22Rv1 (cell line): Measurements from ENCODE around the gene SLC22A1.

Experiments
- H3K27ac ChIP-seq: fragments of 450-650 bp; 2 replicates; pipeline ENCODE4 v1.5.1; 2017
- ZFX ChIP-seq: fragments of 450-650 bp; IDR thresholded peaks from 2 replicates; pipeline ENCODE4 v1.6.1; 2017; ENCODE audit warnings: antibody characterized with exemption, borderline replicate concordance
- TF ChIP-seq, protein P1 (sequence below): fragments of 450-650 bp; IDR thresholded peaks from 2 replicates; pipeline ENCODE4 v1.5.1; 2017; ENCODE audit warnings: mild to moderate bottlenecking

The SLC22A1 gene

DNA sequence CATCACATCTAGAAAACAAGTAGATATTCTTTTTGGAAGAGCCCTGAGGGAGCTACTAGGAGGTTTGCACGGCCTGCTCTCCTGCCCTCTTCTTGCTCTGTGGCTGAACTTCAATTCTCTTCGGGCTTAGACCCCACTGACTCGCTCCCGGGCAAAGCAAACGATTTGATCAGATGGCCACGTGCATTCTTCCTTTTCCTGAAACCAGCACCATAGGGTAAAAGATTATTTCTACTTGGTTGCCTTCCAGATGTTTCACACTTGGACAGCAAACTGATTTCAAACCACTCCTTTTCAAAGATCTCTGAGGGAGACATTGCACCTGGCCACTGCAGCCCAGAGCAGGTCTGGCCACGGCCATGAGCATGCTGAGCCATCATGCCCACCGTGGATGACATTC is at the start of gene SLC22A1:
Gene SLC22A1 (plus strand): TSS at position 258 of the 400 bp plus-strand sequence. CDS start 121 bp downstream, at position 379.
- no peak for TF ChIP-seq ZFX
- TF ChIP-seq, protein P1, sequence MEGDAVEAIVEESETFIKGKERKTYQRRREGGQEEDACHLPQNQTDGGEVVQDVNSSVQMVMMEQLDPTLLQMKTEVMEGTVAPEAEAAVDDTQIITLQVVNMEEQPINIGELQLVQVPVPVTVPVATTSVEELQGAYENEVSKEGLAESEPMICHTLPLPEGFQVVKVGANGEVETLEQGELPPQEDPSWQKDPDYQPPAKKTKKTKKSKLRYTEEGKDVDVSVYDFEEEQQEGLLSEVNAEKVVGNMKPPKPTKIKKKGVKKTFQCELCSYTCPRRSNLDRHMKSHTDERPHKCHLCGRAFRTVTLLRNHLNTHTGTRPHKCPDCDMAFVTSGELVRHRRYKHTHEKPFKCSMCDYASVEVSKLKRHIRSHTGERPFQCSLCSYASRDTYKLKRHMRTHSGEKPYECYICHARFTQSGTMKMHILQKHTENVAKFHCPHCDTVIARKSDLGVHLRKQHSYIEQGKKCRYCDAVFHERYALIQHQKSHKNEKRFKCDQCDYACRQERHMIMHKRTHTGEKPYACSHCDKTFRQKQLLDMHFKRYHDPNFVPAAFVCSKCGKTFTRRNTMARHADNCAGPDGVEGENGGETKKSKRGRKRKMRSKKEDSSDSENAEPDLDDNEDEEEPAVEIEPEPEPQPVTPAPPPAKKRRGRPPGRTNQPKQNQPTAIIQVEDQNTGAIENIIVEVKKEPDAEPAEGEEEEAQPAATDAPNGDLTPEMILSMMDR = no peak

DNA sequence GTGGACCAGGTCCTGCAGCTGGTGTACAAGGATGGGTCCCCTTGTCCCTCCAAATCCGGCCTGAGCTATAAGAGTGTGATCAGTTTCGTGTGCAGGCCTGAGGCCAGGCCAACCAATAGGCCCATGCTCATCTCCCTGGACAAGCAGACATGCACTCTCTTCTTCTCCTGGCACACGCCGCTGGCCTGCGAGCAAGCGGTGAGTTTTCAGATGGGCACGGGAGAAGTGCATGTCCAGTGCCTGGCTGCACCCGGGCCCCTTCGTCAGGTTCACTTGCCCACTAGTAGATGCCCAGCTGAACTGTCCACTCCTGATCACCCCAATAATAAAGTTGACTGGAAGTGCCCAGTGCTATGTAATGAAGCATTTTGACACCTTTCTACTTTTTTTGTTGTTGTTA is 48.3 kb upstream of the SLC22A1 start:
- TF ChIP-seq, protein P1 = no peak
- TF ChIP-seq ZFX = no peak
- no peak overlapping the region for H3K27ac ChIP-seq

More for the DNA sequence above, at the start of gene SLC22A1:
- H3K27ac ChIP-seq = no peak within 1 kb of the TSS

DNA sequence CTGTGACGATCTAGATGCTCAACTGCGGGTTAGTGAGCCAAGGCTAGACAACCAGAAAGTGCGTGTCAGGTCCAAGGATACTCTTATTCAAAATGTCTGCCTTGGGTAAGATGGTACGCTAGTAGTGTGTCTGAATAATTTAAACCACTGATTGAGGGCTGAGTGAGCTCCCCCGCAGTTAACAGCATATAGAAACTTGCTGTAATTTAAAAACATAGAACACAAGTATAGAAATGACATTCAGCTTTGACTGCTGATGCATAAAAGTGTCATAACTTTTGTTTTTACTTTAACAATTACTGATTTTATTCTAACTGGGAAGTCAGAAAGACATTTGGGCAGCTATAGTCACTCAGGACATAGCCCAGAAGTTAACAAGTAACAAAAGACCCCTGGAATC is 45.6 kb upstream of the SLC22A1 start:
- no peak overlapping the region for H3K27ac ChIP-seq
- no peak for TF ChIP-seq ZFX
- TF ChIP-seq, protein P1 = no peak

DNA sequence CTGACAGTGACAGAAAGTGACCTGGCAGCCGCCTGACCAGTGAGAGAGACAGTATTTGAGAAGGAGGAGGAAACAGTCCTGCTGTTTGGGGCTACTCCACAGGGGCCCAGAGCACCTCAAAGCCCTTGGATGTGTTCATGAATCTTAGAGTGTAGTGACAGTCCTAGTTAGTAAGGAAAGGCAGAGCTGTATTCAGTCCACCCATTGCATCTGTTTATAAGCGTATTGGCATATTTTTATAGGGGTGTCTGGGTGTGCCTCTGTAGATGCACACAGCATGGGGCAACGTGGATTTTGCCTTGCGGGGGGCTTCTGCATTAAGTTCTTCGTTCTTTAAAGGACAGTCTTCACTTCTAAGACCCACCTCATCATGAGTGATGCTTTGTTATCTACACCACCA is 44.6 kb upstream of the SLC22A1 start:
- TF ChIP-seq ZFX = no peak
- TF ChIP-seq, protein P1 = no peak
- no peak overlapping the region for H3K27ac ChIP-seq

DNA sequence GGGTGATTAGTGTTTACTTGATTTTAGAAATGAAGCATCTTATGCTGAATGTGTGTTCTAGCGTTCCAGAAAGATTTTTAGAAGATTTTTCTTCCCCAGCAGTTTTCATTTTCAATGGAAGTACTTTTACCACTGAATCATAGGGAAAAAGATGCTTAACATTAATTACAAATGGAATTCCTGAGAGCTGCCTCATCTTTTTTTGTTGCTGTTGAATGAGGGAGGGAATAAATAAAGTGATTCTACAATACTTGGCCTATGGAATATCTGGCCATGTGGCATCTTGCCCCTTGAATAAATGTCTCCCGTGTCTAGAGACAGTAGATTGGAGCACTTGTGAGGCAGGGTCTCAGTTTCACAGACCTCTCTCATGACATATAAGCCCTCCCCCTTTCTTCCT is 44.1 kb upstream of the SLC22A1 start:
- no peak overlapping the region for H3K27ac ChIP-seq
- no peak for TF ChIP-seq ZFX
- TF ChIP-seq, protein P1 = no peak

DNA sequence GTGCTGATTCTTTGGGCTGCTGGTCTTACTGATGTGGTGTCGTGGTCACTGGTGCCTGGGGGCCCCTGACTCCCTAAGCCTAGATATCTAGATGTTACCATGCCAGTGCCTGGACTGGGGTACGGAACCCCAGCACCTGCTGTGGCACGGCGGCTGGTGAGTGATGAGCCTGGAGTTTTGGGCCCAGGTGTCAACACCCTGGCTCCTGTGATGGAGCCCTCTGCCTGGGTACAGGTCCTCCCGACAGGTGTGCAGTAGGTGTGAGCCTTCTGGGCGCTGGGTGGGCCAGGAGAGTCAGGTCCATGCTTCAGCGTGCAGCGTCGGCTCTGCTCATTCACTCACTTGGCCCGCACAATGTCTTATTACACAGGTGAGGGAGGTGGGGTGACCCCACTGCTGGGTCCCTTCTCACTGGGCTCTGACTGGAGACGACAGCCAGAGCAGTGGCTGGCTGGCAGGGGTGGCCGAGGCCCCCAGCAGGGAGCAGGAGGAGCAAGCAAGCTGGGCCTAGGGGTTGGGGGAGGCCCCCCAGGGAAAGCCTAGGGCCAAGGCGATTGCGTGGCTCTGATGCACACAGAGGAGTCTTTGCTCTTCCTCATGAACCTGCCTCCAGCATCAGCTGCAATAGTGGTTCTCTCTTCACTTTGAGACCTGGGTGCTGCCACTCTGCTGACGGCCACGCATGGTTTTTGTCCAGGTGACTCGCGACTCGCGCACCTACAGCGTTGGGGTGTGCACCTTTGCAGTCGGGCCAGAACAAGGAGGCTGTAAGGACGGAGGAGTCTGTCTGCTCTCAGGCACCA is 42.5 kb upstream of the SLC22A1 start:
- no peak for TF ChIP-seq ZFX
- TF ChIP-seq, protein P1 = no peak
- H3K27ac ChIP-seq = no peak overlapping the region

DNA sequence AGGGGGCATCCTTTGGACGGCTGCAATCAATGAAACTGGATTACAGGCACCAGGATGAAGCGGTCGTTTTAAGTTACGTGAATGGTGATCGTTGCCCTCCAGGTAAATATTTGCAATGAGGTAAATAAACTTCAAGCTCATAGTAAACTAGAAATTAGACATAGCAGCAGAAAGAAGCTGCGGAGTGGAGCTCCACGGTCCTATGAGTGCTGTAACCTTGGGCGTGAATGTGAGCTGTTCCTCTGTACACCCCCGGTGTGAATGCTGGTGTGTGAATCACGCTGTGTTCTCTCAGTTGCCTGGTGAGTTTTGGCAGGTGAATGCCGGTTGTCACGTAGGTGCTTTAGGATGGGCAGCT is 42.0 kb upstream of the SLC22A1 start:
- H3K27ac ChIP-seq = no peak overlapping the region
- TF ChIP-seq, protein P1 = no peak
- TF ChIP-seq ZFX = no peak
